ENCODE data around the gene IFT122.

Gene IFT122

GRCh38 chr3:129439226-129439816, 703 bp upstream of the IFT122 start:
- Histone ChIP-seq H3K9ac (peak overlapping the region; percentile 84 to 95 (median 92)), H3K4me3 (peak overlapping the region; percentile 72 to 97 (median 92)), H3K4me1 (peaks cover 58 to 82% (median 69%) of the 10 kb centered on the region in 10 experiments), H4K20me1 (peaks cover 18 to 45% (median 41%) of the 10 kb centered on the region in 11 experiments; a peak in 19 of 22 replicates), H3K36me3 (peaks cover 36 to 43% (median 40%) of the 10 kb centered on the region in 11 experiments), H3K9me3 (replicated peaks in 1 of 11) (no peaks in the 10 kb centered on the region), H3K27me3 (no peaks in the 10 kb centered on the region), H3K27ac (peak overlapping the region; percentile 68 to 95 (median 93)), H3K4me2 (peak overlapping the region; percentile 82 to 96 (median 91))
- no peak for TF ChIP-seq Cebpa-rat (IDR thresholded peaks at IDR 0.05)

- H3K27me3 ChIP-seq = no peaks in the 10 kb centered on the region
- H3K4me1 ChIP-seq = peaks cover 48 to 72% (median 60%) of the 10 kb centered on the region in 10 experiments
- peaks cover 7 to 31% (median 28%) of the 10 kb centered on the region in 11 experiments; a peak in 18 of 22 replicates for H4K20me1 ChIP-seq
- peak overlapping the region; percentile 72 to 97 (median 92) for H3K4me3 ChIP-seq
- TF ChIP-seq Cebpa-rat (IDR thresholded peaks at IDR 0.05) = no peak
- peak overlapping the region; percentile 84 to 95 (median 92) for H3K9ac ChIP-seq
- H3K27ac ChIP-seq = peak overlapping the region; percentile 78 to 95 (median 93)
- peaks cover 24 to 34% (median 27%) of the 10 kb centered on the region in 11 experiments for H3K36me3 ChIP-seq
- H3K4me2 ChIP-seq = peak overlapping the region; percentile 82 to 97 (median 90)
- H3K9me3 ChIP-seq (replicated peaks in 1 of 11) = no peaks in the 10 kb centered on the region
Observed at GRCh38 chr3:129440618-129441190, 680 bp downstream of the IFT122 start.

- H3K4me3 ChIP-seq = peak overlapping the region; percentile 72 to 97 (median 92); a peak in 19 of 20 replicates
- peaks cover 19 to 30% (median 22%) of the 10 kb centered on the region in 11 experiments for H3K36me3 ChIP-seq
- no peak for TF ChIP-seq Cebpa-rat (IDR thresholded peaks at IDR 0.05)
- H3K27ac ChIP-seq = peak overlapping the region; percentile 78 to 95 (median 93)
- no peaks in the 10 kb centered on the region for H3K9me3 ChIP-seq (replicated peaks in 1 of 11)
- peaks cover 2 to 26% (median 23%) of the 10 kb centered on the region in 11 experiments; a peak in 18 of 22 replicates for H4K20me1 ChIP-seq
- peak overlapping the region; percentile 84 to 95 (median 92) for H3K9ac ChIP-seq
- H3K4me1 ChIP-seq = peaks cover 44 to 67% (median 55%) of the 10 kb centered on the region in 10 experiments
- H3K27me3 ChIP-seq = no peaks in the 10 kb centered on the region
- H3K4me2 ChIP-seq = peak overlapping the region; percentile 82 to 97 (median 90)
Observed at GRCh38 chr3:129441215-129441614, 1.2 kb downstream of the IFT122 start.

GRCh38 chr3:129441782-129442181, 1.8 kb downstream of the IFT122 start:
- H3K36me3 ChIP-seq = peaks cover 13 to 24% (median 16%) of the 10 kb centered on the region in 11 experiments
- peak overlapping the region; percentile 82 to 97 (median 90) for H3K4me2 ChIP-seq
- no peak for TF ChIP-seq Cebpa-rat (IDR thresholded peaks at IDR 0.05)
- H3K4me1 ChIP-seq = peaks cover 39 to 62% (median 50%) of the 10 kb centered on the region in 10 experiments
- no peaks in the 10 kb centered on the region for H3K9me3 ChIP-seq (replicated peaks in 1 of 11)
- H3K27me3 ChIP-seq = no peaks in the 10 kb centered on the region
- H3K4me3 ChIP-seq = peak overlapping the region in 8 of 10 experiments; percentile 82 to 94 (median 92); a peak in 10 of 20 replicates
- H4K20me1 ChIP-seq = peaks cover 0 to 20% (median 18%) of the 10 kb centered on the region in 11 experiments; a peak in 17 of 22 replicates
- H3K9ac ChIP-seq = peak overlapping the region; percentile 11 to 95 (median 91); a peak in 19 of 22 replicates
- H3K27ac ChIP-seq = peak overlapping the region; percentile 5 to 95 (median 92); a peak in 18 of 22 replicates

- Histone ChIP-seq H3K4me3 (no peak overlapping the region), H3K9ac (peak overlapping the region in 2 of 11 experiments; percentile 88 to 92; a peak in 4 of 22 replicates), H3K27ac (peak overlapping the region in 1 of 11 experiments; percentile 93; a peak in 4 of 22 replicates), H3K27me3 (no peaks in the 10 kb centered on the region), H3K4me2 (peak overlapping the region; percentile 82 to 97 (median 90); a peak in 19 of 22 replicates), H3K4me1 (peaks cover 34 to 55% (median 43%) of the 10 kb centered on the region in 10 experiments), H3K36me3 (peaks cover 6 to 17% (median 9%) of the 10 kb centered on the region in 11 experiments), H3K9me3 (replicated peaks in 1 of 11) (no peaks in the 10 kb centered on the region), H4K20me1 (peaks cover 0 to 15% (median 12%) of the 10 kb centered on the region in 11 experiments; a peak in 13 of 22 replicates)
- TF ChIP-seq Cebpa-rat (IDR thresholded peaks at IDR 0.05) = no peak
Observed at GRCh38 chr3:129442486-129442885, 2.5 kb downstream of the IFT122 start.

GRCh38 chr3:129442947-129443346, 2.9 kb downstream of the IFT122 start:
- H3K4me3 ChIP-seq = no peak overlapping the region
- peaks cover 1 to 12% (median 4%) of the 10 kb centered on the region in 11 experiments; a peak in 20 of 22 replicates for H3K36me3 ChIP-seq
- no peak overlapping the region; a peak in 1 of 22 replicates for H3K27ac ChIP-seq
- no peaks in the 10 kb centered on the region for H3K27me3 ChIP-seq
- H4K20me1 ChIP-seq = peaks cover 0 to 11% (median 8%) of the 10 kb centered on the region in 11 experiments; a peak in 12 of 22 replicates
- TF ChIP-seq Cebpa-rat (IDR thresholded peaks at IDR 0.05) = no peak
- H3K4me2 ChIP-seq = peak overlapping the region; percentile 82 to 97 (median 90); a peak in 13 of 22 replicates
- peaks cover 29 to 50% (median 39%) of the 10 kb centered on the region in 10 experiments for H3K4me1 ChIP-seq
- no peaks in the 10 kb centered on the region for H3K9me3 ChIP-seq (replicated peaks in 1 of 11)
- no peak overlapping the region for H3K9ac ChIP-seq

DNA sequence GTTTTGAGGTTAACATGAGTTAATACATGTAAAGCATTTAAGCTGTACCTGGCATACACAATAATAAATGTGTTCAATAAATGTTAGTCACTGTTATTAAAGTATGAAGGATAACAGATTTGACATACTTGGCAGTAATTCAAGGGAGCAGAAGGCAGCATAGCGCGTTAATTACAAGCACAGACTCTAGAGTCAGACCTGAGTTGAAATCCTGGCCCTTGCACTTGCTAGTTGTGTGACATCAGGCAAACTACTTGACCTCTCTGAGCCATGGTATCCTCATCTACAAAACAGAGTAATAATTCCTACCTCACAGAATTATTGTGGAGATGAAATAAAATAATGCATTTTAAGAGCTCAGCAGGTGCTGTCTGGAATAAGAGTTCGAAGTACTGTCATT, 5.4 kb downstream of the IFT122 start:
- Histone ChIP-seq H3K9me3 (replicated peaks in 1 of 11) (no peaks in the 10 kb centered on the region), H3K27ac (no peak overlapping the region), H3K4me1 (peaks cover 20 to 41% (median 29%) of the 10 kb centered on the region in 10 experiments), H3K4me2 (no peak overlapping the region), H4K20me1 (no peaks in the 10 kb centered on the region), H3K9ac (no peak overlapping the region), H3K4me3 (no peak overlapping the region), H3K36me3 (0 out of 22 replicates have a peak, but pooled peaks cover 0 to 6% (median 0%) of the 10 kb centered on the region in 11 experiments), H3K27me3 (no peaks in the 10 kb centered on the region)
- TF ChIP-seq Cebpa-rat (IDR thresholded peaks at IDR 0.05) = no peak

DNA sequence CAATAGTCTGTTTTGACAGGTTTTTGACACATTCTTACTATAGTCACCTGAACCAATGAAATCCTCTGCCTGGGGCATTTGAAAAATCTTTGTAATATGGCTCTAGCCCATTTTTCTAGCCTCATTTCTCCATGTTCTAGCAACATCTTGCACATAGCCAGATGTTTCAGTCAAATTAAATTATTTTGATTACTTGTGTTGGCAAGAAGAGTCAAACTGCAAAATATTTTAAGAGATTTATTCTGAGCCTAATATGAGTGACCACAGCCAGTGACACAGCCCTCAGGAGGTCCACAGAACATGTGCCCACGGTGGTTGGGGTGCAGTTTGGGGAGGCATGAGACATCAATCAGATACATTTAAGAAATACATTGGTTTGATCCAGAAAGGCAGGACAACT, 6.9 kb downstream of the IFT122 start:
- Histone ChIP-seq H3K36me3 (peaks cover 4 to 20% (median 11%) of the 10 kb centered on the region in 11 experiments; a peak in 15 of 22 replicates), H3K4me1 (peaks cover 6 to 28% (median 16%) of the 10 kb centered on the region in 10 experiments), H3K9ac (no peak overlapping the region), H3K27me3 (no peaks in the 10 kb centered on the region), H3K27ac (no peak overlapping the region), H3K4me3 (no peak overlapping the region), H4K20me1 (no peaks in the 10 kb centered on the region), H3K4me2 (no peak overlapping the region), H3K9me3 (replicated peaks in 1 of 11) (no peaks in the 10 kb centered on the region)
- TF ChIP-seq Cebpa-rat (IDR thresholded peaks at IDR 0.05) = no peak
